LNCAP (cell line): Measurements from ENCODE around the gene TMEM143.
A peak's percentile ranks its signal among the peaks of the same experiment; 100 is the strongest.

Experiments used
- CTCF ChIP-seq: fragments of 450-650 bp; IDR thresholded peaks from 2 replicates; pipeline ENCODE4 v1.5.1; 2017; ENCODE audit warnings: mild to moderate bottlenecking

TMEM143 gene

GRCh38 chr19:48338802-48339503 lies 24.8 kb downstream of the TMEM143 start:
- TF ChIP-seq CTCF = no peak

- no peak for TF ChIP-seq CTCF
These were observed 25.4 kb downstream of the TMEM143 start for GRCh38 chr19:48338253-48338755.

- TF ChIP-seq CTCF = peak; percentile 50
These were observed 30.0 kb downstream of the TMEM143 start for GRCh38 chr19:48333467-48334384.

GRCh38 chr19:48332662-48333466 lies 30.9 kb downstream of the TMEM143 start:
- TF ChIP-seq CTCF = no peak

- TF ChIP-seq CTCF = no peak
These were observed 31.4 kb downstream of the TMEM143 start for GRCh38 chr19:48332351-48332661.

- no peak for TF ChIP-seq CTCF
These were observed 33.6 kb downstream of the TMEM143 start for GRCh38 chr19:48330012-48330681.
